Thyroid gland (tissue), 4 donors: Measurements from ENCODE around the gene KRTAP9-1.

Source experiments
- CTCF ChIP-seq, 6 experiments: fragments of 200-600 bp in 3 of 6; fragments of 450-650 bp in 3 of 6; sonication (generic) in 3 of 6; IDR thresholded peaks; one replicate each; pipeline ENCODE4 v1.5.1; 2016 to 2019; ENCODE audit warnings: antibody characterized with exemption in 6 of 6, mild to moderate bottlenecking in 2 of 6, inconsistent platforms in 1 of 6, moderate library complexity in 1 of 6
- POLR2A ChIP-seq, 2 donors: fragments of 450-650 bp; IDR thresholded peaks; one replicate each; pipeline ENCODE4 v1.6.1; 2017; ENCODE audit warnings: antibody characterized with exemption in 2 of 2, mild to moderate bottlenecking in 2 of 2, moderate library complexity in 1 of 2

GRCh38 chr17:41171886-41172285, 17.8 kb upstream of the KRTAP9-1 start:
- TF ChIP-seq CTCF (IDR thresholded peaks at IDR 0.05) = no peak
- TF ChIP-seq POLR2A (IDR thresholded peaks at IDR 0.05) = no peak
